PC-9 (cell line): Measurements from ENCODE around the gene SPACA1.

Experiments
- EZH2 ChIP-seq: fragments of 200-600 bp; sonication (generic); IDR thresholded peaks from 2 replicates; pipeline ENCODE4 v1.8.0; 2017; ENCODE audit warnings: antibody characterized with exemption, low read depth
- TF ChIP-seq, protein P1 (sequence below): fragments of 200-600 bp; sonication (generic); conservative IDR thresholded peaks from 2 replicates; pipeline ENCODE4 v1.6.1; 2017; ENCODE audit warnings: mixed run types, antibody characterized with exemption, mild to moderate bottlenecking, moderate library complexity

DNA sequence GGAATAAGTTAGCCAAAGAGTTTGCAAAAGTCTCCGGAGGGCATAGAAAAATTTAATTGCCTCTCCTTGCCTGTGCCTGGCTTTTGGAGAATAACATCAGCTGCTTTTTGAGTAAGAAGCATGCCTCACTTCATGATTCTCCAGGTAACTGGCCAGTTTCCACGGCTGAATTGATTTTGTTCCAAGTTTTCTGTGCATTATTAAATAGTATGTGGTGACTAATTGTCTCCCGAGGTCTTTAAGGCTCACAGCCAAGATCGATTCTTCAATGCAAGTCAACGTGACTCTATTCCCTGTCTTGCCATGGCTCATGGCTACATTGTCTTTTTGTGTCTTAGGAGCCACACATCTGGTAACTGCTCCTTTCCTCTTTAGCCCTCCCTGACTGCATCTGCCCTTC is 64.3 kb downstream of the SPACA1 start:
- TF ChIP-seq, protein P1, sequence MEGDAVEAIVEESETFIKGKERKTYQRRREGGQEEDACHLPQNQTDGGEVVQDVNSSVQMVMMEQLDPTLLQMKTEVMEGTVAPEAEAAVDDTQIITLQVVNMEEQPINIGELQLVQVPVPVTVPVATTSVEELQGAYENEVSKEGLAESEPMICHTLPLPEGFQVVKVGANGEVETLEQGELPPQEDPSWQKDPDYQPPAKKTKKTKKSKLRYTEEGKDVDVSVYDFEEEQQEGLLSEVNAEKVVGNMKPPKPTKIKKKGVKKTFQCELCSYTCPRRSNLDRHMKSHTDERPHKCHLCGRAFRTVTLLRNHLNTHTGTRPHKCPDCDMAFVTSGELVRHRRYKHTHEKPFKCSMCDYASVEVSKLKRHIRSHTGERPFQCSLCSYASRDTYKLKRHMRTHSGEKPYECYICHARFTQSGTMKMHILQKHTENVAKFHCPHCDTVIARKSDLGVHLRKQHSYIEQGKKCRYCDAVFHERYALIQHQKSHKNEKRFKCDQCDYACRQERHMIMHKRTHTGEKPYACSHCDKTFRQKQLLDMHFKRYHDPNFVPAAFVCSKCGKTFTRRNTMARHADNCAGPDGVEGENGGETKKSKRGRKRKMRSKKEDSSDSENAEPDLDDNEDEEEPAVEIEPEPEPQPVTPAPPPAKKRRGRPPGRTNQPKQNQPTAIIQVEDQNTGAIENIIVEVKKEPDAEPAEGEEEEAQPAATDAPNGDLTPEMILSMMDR, result no peak
- TF ChIP-seq EZH2, result no peak
